Liver (tissue), 9 donors: Measurements from ENCODE around the gene TMEM167A. TPM values are rescaled to one million over a fixed set of nuclear protein-coding genes. Genes with fewer than 3 reads are reported as not detected.

ENCODE experiments used
- DNase-seq: peaks from one replicate; pipeline ENCODE4 v3.0.0-alpha.2; 2017; ENCODE audit warnings: low spot score
- H3K27ac ChIP-seq, 2 donors: one replicate each; pipeline ENCODE4 v1.7.0; 2013; ENCODE audit warnings: inconsistent platforms in 2 of 2, low read length in 2 of 2, control low read depth in 1 of 2, low read depth in 1 of 2, mild to moderate bottlenecking in 1 of 2
- H3K27me3 ChIP-seq, 4 donors: one replicate each; pipeline versions ENCODE4 v1.6.1 to v1.7.0; 2013; ENCODE audit warnings: low read length in 3 of 4, inconsistent platforms in 1 of 4, mild to moderate bottlenecking in 1 of 4, moderate library complexity in 1 of 4; ENCODE audit not compliant: control insufficient read depth in 4 of 4, insufficient read depth in 4 of 4
- H3K36me3 ChIP-seq, 4 donors: one replicate each; pipeline versions ENCODE4 v1.6.1 to v1.7.0; 2013; ENCODE audit warnings: low read length in 3 of 4, mild to moderate bottlenecking in 3 of 4, low read depth in 1 of 4, moderate library complexity in 1 of 4; ENCODE audit not compliant: control insufficient read depth in 4 of 4, insufficient read depth in 3 of 4
- H3K4me1 ChIP-seq, 4 donors: one replicate each; pipeline versions ENCODE4 v1.6.1 to v1.7.0; 2013; ENCODE audit warnings: low read length in 3 of 4, mild to moderate bottlenecking in 3 of 4, moderate library complexity in 1 of 4; ENCODE audit not compliant: control insufficient read depth in 4 of 4, insufficient read depth in 4 of 4
- H3K4me3 ChIP-seq, 3 donors: one replicate each; pipeline versions ENCODE4 v1.6.1 to v1.7.0; 2013; ENCODE audit warnings: low read length in 3 of 3, control low read depth in 1 of 3, low read depth in 1 of 3, mild to moderate bottlenecking in 1 of 3
- H3K9ac ChIP-seq, 2 donors: one replicate each; pipeline ENCODE4 v1.7.0; 2013; ENCODE audit warnings: low read length in 2 of 2, mild to moderate bottlenecking in 2 of 2, moderate library complexity in 2 of 2, control low read depth in 1 of 2, low read depth in 1 of 2
- H3K9me3 ChIP-seq, 4 donors: one replicate each; pipeline versions ENCODE4 v1.6.1 to v1.7.0; 2013; ENCODE audit warnings: low read length in 3 of 4; ENCODE audit not compliant: control insufficient read depth in 4 of 4
- CTCF ChIP-seq: fragments of 150-350 bp; IDR thresholded peaks from 2 replicates; pipeline ENCODE4 v1.5.1; 2017; ENCODE audit warnings: improper control_type of control experiment, low read depth, low read length; ENCODE audit not compliant: missing input control
- EGR1 ChIP-seq, 2 donors: IDR thresholded peaks; 2 replicates each; pipeline ENCODE4 v1.6.1; 2016 to 2018; ENCODE audit warnings: antibody characterized with exemption in 2 of 2, low read depth in 2 of 2
- FOXA1 ChIP-seq: IDR thresholded peaks from 2 replicates; pipeline ENCODE4 v1.6.1; 2016; ENCODE audit warnings: antibody characterized with exemption
- FOXA2 ChIP-seq: IDR thresholded peaks from 2 replicates; pipeline ENCODE4 v1.6.1; 2016; ENCODE audit warnings: antibody characterized with exemption
- GABPA ChIP-seq, 2 donors: IDR thresholded peaks in 1 of 2; conservative IDR thresholded peaks in 1 of 2; 2 replicates each; pipeline ENCODE4 v1.6.1; 2016; ENCODE audit warnings: antibody characterized with exemption in 2 of 2, mild to moderate bottlenecking in 1 of 2, moderate library complexity in 1 of 2
- HNF4A ChIP-seq, 2 donors: conservative IDR thresholded peaks; 2 replicates each; pipeline ENCODE4 v1.6.1; 2016; ENCODE audit warnings: antibody characterized with exemption in 2 of 2, mild to moderate bottlenecking in 2 of 2
- HNF4G ChIP-seq: IDR thresholded peaks from 2 replicates; pipeline ENCODE4 v1.6.1; 2016; ENCODE audit warnings: antibody characterized with exemption
- JUND ChIP-seq, 2 donors: IDR thresholded peaks; 2 replicates each; pipeline ENCODE4 v1.6.1; 2016; ENCODE audit warnings: antibody characterized with exemption in 2 of 2
- NR2F2 ChIP-seq: IDR thresholded peaks from 2 replicates; pipeline ENCODE4 v1.6.1; 2016; ENCODE audit warnings: antibody characterized with exemption
- RAD21 ChIP-seq, 2 donors: IDR thresholded peaks; 2 replicates each; pipeline ENCODE4 v1.6.1; 2016; ENCODE audit warnings: antibody characterized with exemption in 2 of 2, mild to moderate bottlenecking in 2 of 2
- REST ChIP-seq: IDR thresholded peaks from 2 replicates; pipeline ENCODE4 v1.6.1; 2016; ENCODE audit warnings: antibody characterized with exemption, mild to moderate bottlenecking
- RXRA ChIP-seq, 2 donors: IDR thresholded peaks; 2 replicates each; pipeline ENCODE4 v1.6.1; 2017 to 2018; ENCODE audit warnings: antibody characterized with exemption in 2 of 2, mild to moderate bottlenecking in 1 of 2
- SP1 ChIP-seq: IDR thresholded peaks from 2 replicates; pipeline ENCODE4 v1.6.1; 2018; ENCODE audit warnings: antibody characterized with exemption, mild to moderate bottlenecking
- TAF1 ChIP-seq: conservative IDR thresholded peaks from 2 replicates; pipeline ENCODE4 v1.6.1; 2016; ENCODE audit warnings: antibody characterized with exemption, mild to moderate bottlenecking
- ZBTB33 ChIP-seq: IDR thresholded peaks from 2 replicates; pipeline ENCODE4 v1.6.1; 2016; ENCODE audit warnings: antibody characterized with exemption
- WGBS: extraction: QIAGEN DNeasy Blood & Tissue Kit; methylation state at CpG from one replicate; pipeline ENCODE4 v1.1.7; 2013; 5-methylcytosine and 5-hydroxymethylcytosine counted together
- polyA plus RNA-seq, 2 donors: library from polyadenylated mRNA; stranded (reverse) in 1 of 2; unstranded in 1 of 2; fragments of 200-250 nt in 1 of 2; fragments of >200 nt in 1 of 2; fragmentation: Nextera tagmentation in 1 of 2; extraction: Ambion mirVana in 1 of 2; gene quantifications; one replicate each; pipeline versions ENCODE4 v1.2.1 to v1.2.3, GENCODE V29; 2013 to 2015
- total RNA-seq, 2 donors: library from RNA; depleted of rRNA; stranded (reverse); fragments of >200 nt; gene quantifications; one replicate each; pipeline ENCODE4 v1.2.3, GENCODE V29; 2014
- TF ChIP-seq, protein P1 (sequence below): IDR thresholded peaks from 2 replicates; pipeline ENCODE4 v1.6.1; 2016; ENCODE audit warnings: antibody characterized with exemption
- TF ChIP-seq, protein P2 (sequence below): IDR thresholded peaks from 2 replicates; pipeline ENCODE4 v1.6.1; 2016; ENCODE audit warnings: antibody characterized with exemption
- donor health status: healthy.
- donor health status: healthy.
- donor health status: healthy.
- donor health status: healthy.
- donor health status: healthy.

Gene TMEM167A
- total and polyA plus RNA-seq, 4 donors, result 27.0 to 55.2 (median 37.1) TPM

DNA sequence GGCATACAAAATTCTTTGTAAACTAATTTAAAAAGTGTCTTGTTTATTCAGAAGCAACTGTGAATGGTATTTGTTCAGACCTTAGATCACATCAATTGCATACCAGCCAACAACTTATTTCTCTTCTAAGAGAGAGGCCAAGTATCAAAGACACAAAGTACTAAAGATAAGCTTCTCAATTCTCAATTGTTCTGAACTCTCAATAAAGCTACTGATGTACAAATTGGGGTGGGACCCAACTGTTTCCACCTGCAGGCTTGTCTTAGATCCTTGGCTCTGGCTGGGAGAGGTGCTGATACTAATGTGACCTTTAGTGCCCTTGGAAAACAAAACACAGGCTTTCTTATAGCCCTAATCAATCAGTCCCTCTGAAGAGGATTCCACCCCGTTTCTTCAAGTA is 22.3 kb upstream of the TMEM167A start:
- no peak overlapping the region for H3K27ac ChIP-seq
- H3K9ac ChIP-seq, result no peak overlapping the region
- no peak for TF ChIP-seq ZBTB33
- no peak for TF ChIP-seq TAF1
- TF ChIP-seq, protein P1, sequence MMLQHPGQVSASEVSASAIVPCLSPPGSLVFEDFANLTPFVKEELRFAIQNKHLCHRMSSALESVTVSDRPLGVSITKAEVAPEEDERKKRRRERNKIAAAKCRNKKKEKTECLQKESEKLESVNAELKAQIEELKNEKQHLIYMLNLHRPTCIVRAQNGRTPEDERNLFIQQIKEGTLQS, result no peak
- TF ChIP-seq RAD21 (IDR thresholded peaks at IDR 0.05), result no peak
- no peak for TF ChIP-seq NR2F2
- TF ChIP-seq FOXA2, result no peak
- no peak for TF ChIP-seq HNF4G
- no peak for TF ChIP-seq REST
- TF ChIP-seq GABPA (IDR thresholded peaks at IDR 0.05 in 1 of 2, conservative IDR thresholded peaks at IDR 0.05 in 1 of 2), result no peak
- no peak for TF ChIP-seq HNF4A (conservative IDR thresholded peaks at IDR 0.05)
- no peak for TF ChIP-seq EGR1 (IDR thresholded peaks at IDR 0.05; ENCODE audit: low read depth in 2 of 2)
- TF ChIP-seq, protein P2, sequence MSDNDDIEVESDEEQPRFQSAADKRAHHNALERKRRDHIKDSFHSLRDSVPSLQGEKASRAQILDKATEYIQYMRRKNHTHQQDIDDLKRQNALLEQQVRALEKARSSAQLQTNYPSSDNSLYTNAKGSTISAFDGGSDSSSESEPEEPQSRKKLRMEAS, result no peak
- TF ChIP-seq FOXA1, result no peak
- TF ChIP-seq JUND (IDR thresholded peaks at IDR 0.05), result no peak
- TF ChIP-seq RXRA (IDR thresholded peaks at IDR 0.05), result no peak
- TF ChIP-seq SP1, result no peak
- peaks cover 0 to 2% (median 0%) of the 10 kb centered on the region in 4 donors for H3K4me1 ChIP-seq
- DNase-seq, result no peak
- no peak overlapping the region for H3K4me3 ChIP-seq
- 82% methylated on average over 1 of the region's 1 CpG for WGBS
- no peaks in the 10 kb centered on the region for H3K9me3 ChIP-seq
- no peaks in the 10 kb centered on the region for H3K27me3 ChIP-seq
- H3K36me3 ChIP-seq, result no peaks in the 10 kb centered on the region

- Histone ChIP-seq H3K4me1 (peaks cover 0 to under 1% (median 0%) of the 10 kb centered on the region in 4 donors), H3K27ac (no peak overlapping the region), H3K4me3 (no peak overlapping the region), H3K36me3 (no peaks in the 10 kb centered on the region), H3K9me3 (no peaks in the 10 kb centered on the region), H3K27me3 (no peaks in the 10 kb centered on the region), H3K9ac (no peak overlapping the region)
- no peak for TF ChIP-seq CTCF
- no peak for DNase-seq
Observed at GRCh38 chr5:83099001-83099400, 21.8 kb upstream of the TMEM167A start.
